ENCODE data around the gene SLC35D2.
A peak's percentile ranks its signal among the peaks of the same experiment; 100 is the strongest.

Gene SLC35D2

DNA sequence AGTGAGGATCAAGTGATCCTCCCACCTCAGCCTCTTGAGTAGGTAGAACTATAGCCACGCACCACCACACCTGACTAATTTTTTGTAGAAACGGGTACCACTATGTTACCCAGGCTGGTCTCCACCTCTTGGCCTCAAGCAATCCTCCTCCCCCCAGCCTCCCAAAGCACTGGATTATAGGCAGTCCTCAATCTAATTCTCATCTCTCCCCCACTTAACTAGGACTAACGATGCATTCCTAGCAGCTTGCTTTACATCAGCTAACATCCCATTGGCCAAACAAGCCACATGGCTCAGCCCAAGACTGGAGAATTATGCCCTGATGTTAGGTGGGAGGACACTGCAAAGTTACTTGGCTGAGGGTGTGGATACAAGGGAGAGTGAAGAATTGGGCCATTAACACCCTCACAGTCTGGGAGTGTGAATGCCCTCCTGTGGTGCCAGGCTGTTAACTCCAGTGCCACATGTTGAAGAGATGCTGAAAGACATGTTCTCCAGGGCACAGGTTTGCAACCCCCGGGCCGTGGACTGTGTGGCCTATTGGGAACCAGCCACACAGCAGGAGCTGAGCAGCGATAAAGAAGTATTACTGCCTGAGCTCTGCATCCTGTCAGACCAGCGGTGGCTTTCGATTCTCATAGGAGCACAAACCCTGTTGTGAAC is 39.9 kb upstream of the SLC35D2 start:
- TF ChIP-seq CTCF (IDR thresholded peaks at IDR 0.05; ENCODE audit: low read depth, low read length, missing control alignments), result no peak
- no peak for DNase-seq
- Histone ChIP-seq H3K27me3 (replicated peaks) (no peaks in the 10 kb centered on the region), H3K4me3 (ENCODE audit: low read depth, low read length) (no peak overlapping the region), H3K36me3 (replicated peaks) (no peaks in the 10 kb centered on the region), H3K27ac (no peak overlapping the region)
- in situ Hi-C loops (cut with HindIII; ENCODE audit: low pct_ligation_motif_present, low sequenced_read_pairs), result no loop called here

DNA sequence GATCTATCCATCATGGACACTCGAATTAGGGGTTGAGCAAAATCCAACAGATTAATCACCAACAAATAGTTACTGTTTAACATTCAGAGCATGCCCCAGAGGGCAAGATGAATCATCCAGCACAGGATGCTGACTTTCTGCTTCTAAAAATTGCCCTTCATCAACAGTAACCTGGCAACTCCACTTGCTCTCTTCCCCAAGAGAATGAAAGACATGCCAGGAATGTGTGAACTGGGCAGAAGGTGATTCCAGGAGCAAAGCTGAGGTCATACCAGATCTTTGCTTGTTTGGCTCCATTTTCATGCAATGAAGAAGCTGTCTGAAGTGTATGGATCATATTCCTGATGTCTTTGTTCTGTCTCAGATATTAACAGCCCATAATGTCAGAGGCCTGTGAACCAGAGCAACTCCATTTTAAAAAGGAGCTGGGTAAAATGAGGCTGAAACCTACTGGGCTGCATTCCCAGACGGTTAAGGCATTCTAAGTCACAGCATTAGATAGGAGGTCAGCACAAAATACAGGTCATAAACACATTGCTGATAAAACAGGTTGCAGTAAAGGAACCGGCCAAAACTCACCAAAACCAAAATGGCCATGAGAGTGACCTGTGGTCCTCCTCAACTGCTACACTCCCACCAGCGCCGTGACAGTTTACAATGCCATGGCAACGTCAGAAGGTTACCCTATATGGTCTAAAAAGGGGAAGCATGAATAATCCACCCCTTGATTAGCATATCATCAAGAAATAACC is 37.1 kb upstream of the SLC35D2 start:
- Histone ChIP-seq H3K27ac (peak overlapping the region; percentile 72), H3K36me3 (replicated peaks) (no peaks in the 10 kb centered on the region), H3K27me3 (replicated peaks) (no peaks in the 10 kb centered on the region), H3K4me3 (ENCODE audit: low read depth, low read length) (no peak overlapping the region)
- DNase-seq, result peak; percentile 89
- in situ Hi-C loops (cut with HindIII; ENCODE audit: low pct_ligation_motif_present, low sequenced_read_pairs), result no loop called here
- no peak for TF ChIP-seq CTCF (IDR thresholded peaks at IDR 0.05; ENCODE audit: low read depth, low read length, missing control alignments)

GRCh38 chr9:96419691-96419969 is 36.1 kb upstream of the SLC35D2 start:
- Histone ChIP-seq H3K36me3 (replicated peaks) (no peaks in the 10 kb centered on the region), H3K27me3 (replicated peaks) (no peaks in the 10 kb centered on the region), H3K4me3 (ENCODE audit: low read depth, low read length) (no peak overlapping the region), H3K27ac (peak overlapping the region; percentile 72)
- no peak for DNase-seq
- in situ Hi-C loops (cut with HindIII; ENCODE audit: low pct_ligation_motif_present, low sequenced_read_pairs), result no loop called here
- TF ChIP-seq CTCF (IDR thresholded peaks at IDR 0.05; ENCODE audit: low read depth, low read length, missing control alignments), result no peak

DNA sequence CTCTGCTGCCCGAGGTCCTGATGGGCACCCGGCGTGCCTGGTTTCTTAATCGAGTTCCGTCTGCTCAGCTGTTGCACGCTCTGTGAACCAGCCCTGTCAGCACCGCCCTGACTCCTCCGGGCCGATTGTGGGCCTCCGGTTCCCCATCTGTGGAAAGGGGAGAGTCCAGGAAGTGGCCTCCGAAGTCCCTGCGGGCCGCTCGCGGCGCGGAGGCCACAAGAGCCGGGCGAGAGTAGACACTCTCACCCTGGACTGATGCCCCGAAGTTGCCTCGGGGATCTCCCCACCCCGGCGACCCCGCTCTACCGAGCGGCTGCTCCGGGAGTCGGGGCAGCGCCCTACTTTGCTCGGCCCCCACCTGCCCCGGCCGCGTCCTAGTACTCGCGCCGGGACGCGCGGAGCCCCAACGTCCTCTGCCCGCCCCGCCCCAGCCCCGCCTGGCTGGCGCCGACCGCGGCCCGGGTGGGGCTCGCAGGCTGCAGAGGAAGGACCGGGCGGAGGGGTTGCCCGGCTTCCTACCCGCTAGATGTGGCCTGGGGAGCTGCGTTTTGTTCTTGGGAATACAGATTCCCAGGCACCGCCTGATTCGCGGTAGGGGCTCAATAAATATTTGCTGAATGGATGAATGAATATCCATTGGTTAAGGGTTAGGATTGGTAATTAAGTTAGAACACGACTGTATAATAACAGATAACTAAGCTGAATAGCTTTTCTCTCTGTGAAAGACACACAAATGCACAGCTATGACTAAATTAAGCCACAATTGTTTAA is 35.6 kb upstream of the SLC35D2 start:
- no peak for TF ChIP-seq CTCF (IDR thresholded peaks at IDR 0.05; ENCODE audit: low read depth, low read length, missing control alignments)
- H3K36me3 ChIP-seq (replicated peaks), result no peaks in the 10 kb centered on the region
- H3K27me3 ChIP-seq (replicated peaks), result no peaks in the 10 kb centered on the region
- in situ Hi-C loops (cut with HindIII; ENCODE audit: low pct_ligation_motif_present, low sequenced_read_pairs), result no loop called here
- H3K4me3 ChIP-seq (ENCODE audit: low read depth, low read length), result peak overlapping the region; percentile 76
- peak; percentile 3 for DNase-seq
- peak overlapping the region; percentile 72 for H3K27ac ChIP-seq

DNA sequence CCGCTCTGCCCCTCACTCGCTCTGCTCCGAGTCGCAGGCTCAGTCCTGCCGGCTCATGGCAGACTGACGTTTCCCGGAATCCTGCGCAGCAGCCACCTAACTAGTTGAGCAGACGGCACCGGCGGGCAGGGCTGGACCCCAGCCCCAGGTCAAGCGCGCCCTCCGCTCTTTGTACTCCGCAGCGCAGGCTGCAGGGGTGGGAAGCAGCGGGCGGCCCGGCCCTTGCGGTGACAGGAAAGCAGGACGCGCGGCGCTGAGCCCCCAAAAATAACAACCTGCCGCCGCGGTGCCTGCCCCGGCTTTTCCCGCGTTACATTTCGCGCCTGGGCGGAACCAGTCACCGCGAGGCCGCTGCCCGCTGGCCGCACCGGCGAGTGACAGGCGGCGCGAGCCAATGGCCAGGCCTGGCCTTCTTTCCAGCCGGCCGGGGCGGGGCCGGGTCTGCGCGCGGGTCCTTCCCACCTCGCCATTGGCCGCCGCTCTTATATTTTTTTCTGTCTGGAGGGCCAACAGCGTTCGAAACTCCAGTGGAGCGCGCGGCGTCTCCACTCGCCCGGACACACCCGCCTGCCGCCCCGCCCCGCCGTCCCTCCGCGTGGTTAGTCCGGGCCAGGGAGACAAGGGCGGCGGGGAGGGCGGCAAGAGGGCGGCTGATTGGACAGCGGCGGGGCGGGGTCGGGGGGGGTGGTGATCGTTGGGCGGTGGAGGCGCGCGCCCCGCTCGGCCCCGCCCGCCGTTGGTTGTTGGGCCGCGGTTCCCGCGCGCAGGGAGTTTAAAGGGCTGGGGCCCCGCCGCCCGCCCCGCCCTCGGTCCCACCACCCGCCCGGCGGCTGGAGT is 34.8 kb upstream of the SLC35D2 start, which contains the start of gene ZNF367:
TSS of gene ZNF367 (minus strand) at position 288 of the 837 bp plus-strand sequence. CDS start 338 bp downstream, outside the sequence.
- peak within 1 kb of the TSS; percentile 93 for H3K4me3 ChIP-seq (ENCODE audit: low read depth, low read length)
- H3K36me3 ChIP-seq (replicated peaks), result no peaks in the 10 kb centered on the region
- DNase-seq, result peak; percentile 96
- no peak for TF ChIP-seq CTCF (IDR thresholded peaks at IDR 0.05; ENCODE audit: low read depth, low read length, missing control alignments)
- in situ Hi-C loops (cut with HindIII; ENCODE audit: low pct_ligation_motif_present, low sequenced_read_pairs), result no loop called here
- no peaks in the 10 kb centered on the region for H3K27me3 ChIP-seq (replicated peaks)
- H3K27ac ChIP-seq, result peak within 1 kb of the TSS; percentile 72

Measured in brain microvascular endothelial cell (primary cell).